ENCODE measurements around the gene PCAT7. TPM values are rescaled to one million over a fixed set of nuclear protein-coding genes. Genes with fewer than 3 reads are reported as not detected.

PCAT7 gene
- total RNA-seq, 1 experiment from 2014 or later = 3.8 TPM

DNA sequence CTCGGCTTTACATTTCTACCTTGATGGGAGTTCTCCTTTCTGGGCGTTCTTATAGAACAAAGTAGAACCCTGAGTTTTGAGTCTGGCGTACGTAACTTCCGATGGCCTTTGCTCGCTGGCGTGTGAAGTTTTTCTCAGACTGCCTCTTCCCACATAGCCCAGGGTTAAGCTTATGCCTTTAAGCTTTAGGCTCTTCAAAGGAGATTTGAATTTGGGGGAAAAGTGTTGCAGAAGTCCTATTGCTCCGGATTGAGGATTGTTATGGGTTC is 52.5 kb downstream of the PCAT7 start:
- CTCF ChIA-PET = no interaction called here
- no peak for TF ChIP-seq EZH2 (IDR thresholded peaks at IDR 0.05; ENCODE audit: low read depth)
- TF ChIP-seq, protein P1, sequence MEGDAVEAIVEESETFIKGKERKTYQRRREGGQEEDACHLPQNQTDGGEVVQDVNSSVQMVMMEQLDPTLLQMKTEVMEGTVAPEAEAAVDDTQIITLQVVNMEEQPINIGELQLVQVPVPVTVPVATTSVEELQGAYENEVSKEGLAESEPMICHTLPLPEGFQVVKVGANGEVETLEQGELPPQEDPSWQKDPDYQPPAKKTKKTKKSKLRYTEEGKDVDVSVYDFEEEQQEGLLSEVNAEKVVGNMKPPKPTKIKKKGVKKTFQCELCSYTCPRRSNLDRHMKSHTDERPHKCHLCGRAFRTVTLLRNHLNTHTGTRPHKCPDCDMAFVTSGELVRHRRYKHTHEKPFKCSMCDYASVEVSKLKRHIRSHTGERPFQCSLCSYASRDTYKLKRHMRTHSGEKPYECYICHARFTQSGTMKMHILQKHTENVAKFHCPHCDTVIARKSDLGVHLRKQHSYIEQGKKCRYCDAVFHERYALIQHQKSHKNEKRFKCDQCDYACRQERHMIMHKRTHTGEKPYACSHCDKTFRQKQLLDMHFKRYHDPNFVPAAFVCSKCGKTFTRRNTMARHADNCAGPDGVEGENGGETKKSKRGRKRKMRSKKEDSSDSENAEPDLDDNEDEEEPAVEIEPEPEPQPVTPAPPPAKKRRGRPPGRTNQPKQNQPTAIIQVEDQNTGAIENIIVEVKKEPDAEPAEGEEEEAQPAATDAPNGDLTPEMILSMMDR (conservative IDR thresholded peaks at IDR 0.05) = no peak
- no TSS peak for BruUV-seq (replicated peaks)
- POLR2A ChIA-PET (ENCODE audit: unreplicated experiment) = interaction anchor here (0.6 to 0.7 kb wide), 2 partner anchors 62 to 1039 kb away, joined by 3 to 9 read pairs; no protein-coding TSS in a partner anchor
- Histone ChIP-seq H3K4me2 (no peak overlapping the region), H4K20me1 (ENCODE audit: insufficient read depth) (no peaks in the 10 kb centered on the region), H3F3A (ENCODE audit: insufficient read depth, low read depth) (peaks cover 23% of the 10 kb centered on the region; the same call in 1 of the 2 replicates), H3K4me3 (no peak overlapping the region), H3K4me1 (replicated peaks; ENCODE audit: insufficient read depth) (no peaks in the 10 kb centered on the region), H2AFZ (no peak overlapping the region), H3K27ac (no peak overlapping the region), H3K9me3 (ENCODE audit: insufficient read depth, low read depth) (no peaks in the 10 kb centered on the region), H3K79me2 (ENCODE audit: low read depth) (no peaks in the 10 kb centered on the region), H3K36me3 (ENCODE audit: low read depth) (peaks cover 21% of the 10 kb centered on the region), H3K27me3 (ENCODE audit: insufficient read depth, low read depth) (no peaks in the 10 kb centered on the region), H3K9me2 (ENCODE audit: insufficient read depth) (no peaks in the 10 kb centered on the region)
- DNase-seq = no peak
- intact Hi-C loops (cut with micrococcal nuclease; ENCODE audit: unreplicated experiment) = loop anchor here (10.0 kb wide), 1 partner anchor 543 kb away; no protein-coding TSS in a partner anchor

DNA sequence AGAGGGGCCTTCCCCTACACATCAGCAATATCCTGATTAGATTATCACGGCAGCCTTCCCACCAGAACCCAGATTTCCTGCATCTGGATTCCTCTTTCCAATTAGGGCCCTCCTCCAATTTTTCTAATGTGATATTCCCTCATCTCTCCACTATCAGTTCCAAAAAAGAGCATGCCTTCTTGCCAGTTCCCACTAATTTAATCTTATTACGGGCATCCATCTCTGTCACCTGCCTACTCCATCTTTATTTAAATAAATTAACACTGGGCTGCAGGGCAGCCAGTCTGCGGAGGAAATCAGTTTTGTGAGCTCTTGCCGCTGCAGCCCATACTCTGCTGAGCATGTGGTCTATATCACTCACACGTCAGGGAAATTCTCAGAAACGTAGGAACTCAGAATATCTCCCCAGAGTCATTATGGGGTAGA is 55.3 kb downstream of the PCAT7 start:
- ChIA-PET CTCF (no interaction called here), POLR2A (ENCODE audit: unreplicated experiment) (no interaction called here)
- H3K79me2 ChIP-seq (ENCODE audit: low read depth) = no peaks in the 10 kb centered on the region
- H4K20me1 ChIP-seq (ENCODE audit: insufficient read depth) = no peaks in the 10 kb centered on the region
- no peaks in the 10 kb centered on the region for H3K9me3 ChIP-seq (ENCODE audit: insufficient read depth, low read depth)
- H2AFZ ChIP-seq = no peak overlapping the region
- intact Hi-C loops (cut with micrococcal nuclease; ENCODE audit: unreplicated experiment) = no loop called here
- H3K4me1 ChIP-seq (replicated peaks; ENCODE audit: insufficient read depth) = no peaks in the 10 kb centered on the region
- no peak overlapping the region for H3K27ac ChIP-seq
- TF ChIP-seq, protein P1 (conservative IDR thresholded peaks at IDR 0.05) = no peak
- no peak for TF ChIP-seq EZH2 (IDR thresholded peaks at IDR 0.05; ENCODE audit: low read depth)
- H3K36me3 ChIP-seq (ENCODE audit: low read depth) = peaks cover 13% of the 10 kb centered on the region
- H3K9me2 ChIP-seq (ENCODE audit: insufficient read depth) = no peaks in the 10 kb centered on the region
- DNase-seq = no peak
- no TSS peak for BruUV-seq (replicated peaks)
- peaks cover 5% of the 10 kb centered on the region; the same call in 1 of the 2 replicates for H3F3A ChIP-seq (ENCODE audit: insufficient read depth, low read depth)
- no peak overlapping the region for H3K4me2 ChIP-seq
- no peak overlapping the region for H3K4me3 ChIP-seq
- H3K27me3 ChIP-seq (ENCODE audit: insufficient read depth, low read depth) = no peaks in the 10 kb centered on the region

DNA sequence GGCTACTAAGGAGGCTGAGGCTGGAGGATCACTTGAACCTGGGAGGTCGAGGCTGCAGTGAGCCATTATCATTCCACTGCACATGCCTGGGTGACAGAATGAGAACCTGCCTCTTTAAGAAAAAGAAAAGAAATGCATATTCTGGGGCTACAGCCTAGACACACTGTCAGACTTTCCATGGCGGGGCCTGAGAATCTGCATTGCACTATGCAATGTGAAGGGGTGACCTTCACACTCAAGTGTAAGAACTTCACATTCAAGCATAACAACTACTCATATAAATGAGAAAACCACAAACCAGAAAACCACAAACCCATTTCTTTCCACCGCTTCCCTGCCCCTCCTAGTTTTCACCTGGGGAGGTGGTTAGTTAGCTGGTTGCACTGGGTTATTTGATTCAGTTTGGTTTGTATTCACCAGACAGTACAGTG is 56.8 kb downstream of the PCAT7 start:
- no peaks in the 10 kb centered on the region for H3K79me2 ChIP-seq (ENCODE audit: low read depth)
- no peak overlapping the region for H2AFZ ChIP-seq
- ChIA-PET CTCF (no interaction called here), POLR2A (ENCODE audit: unreplicated experiment) (no interaction called here)
- H3F3A ChIP-seq (ENCODE audit: insufficient read depth, low read depth) = peaks cover 5% of the 10 kb centered on the region; the same call in 1 of the 2 replicates
- intact Hi-C loops (cut with micrococcal nuclease; ENCODE audit: unreplicated experiment) = no loop called here
- TF ChIP-seq, protein P1 (conservative IDR thresholded peaks at IDR 0.05) = no peak
- TF ChIP-seq EZH2 (IDR thresholded peaks at IDR 0.05; ENCODE audit: low read depth) = no peak
- no peaks in the 10 kb centered on the region for H3K9me2 ChIP-seq (ENCODE audit: insufficient read depth)
- H4K20me1 ChIP-seq (ENCODE audit: insufficient read depth) = no peaks in the 10 kb centered on the region
- no peaks in the 10 kb centered on the region for H3K27me3 ChIP-seq (ENCODE audit: insufficient read depth, low read depth)
- peaks cover 10% of the 10 kb centered on the region for H3K36me3 ChIP-seq (ENCODE audit: low read depth)
- H3K4me1 ChIP-seq (replicated peaks; ENCODE audit: insufficient read depth) = no peaks in the 10 kb centered on the region
- no TSS peak for BruUV-seq (replicated peaks)
- H3K27ac ChIP-seq = no peak overlapping the region
- DNase-seq = no peak
- H3K9me3 ChIP-seq (ENCODE audit: insufficient read depth, low read depth) = no peaks in the 10 kb centered on the region
- H3K4me2 ChIP-seq = no peak overlapping the region
- H3K4me3 ChIP-seq = no peak overlapping the region
